MG63 (cell line): ENCODE data around the gene ITPR1. TPM values are rescaled to one million over a fixed set of nuclear protein-coding genes. Genes with fewer than 3 reads are reported as not detected.

Experiments
- DNase-seq: peaks from one replicate; pipeline ENCODE4 v3.0.0-alpha.2; 2020
- H3K27me3 ChIP-seq: fragments of 250-450 bp; sonication (Bioruptor Pico); 2 replicates; pipeline ENCODE4 v1.5.1; 2020; ENCODE audit warnings: mild to moderate bottlenecking, moderate library complexity
- H3K36me3 ChIP-seq: fragments of 250-450 bp; sonication (Bioruptor Pico); 2 replicates; pipeline ENCODE4 v1.5.1; 2020; ENCODE audit warnings: mild to moderate bottlenecking, moderate library complexity
- H3K4me3 ChIP-seq: fragments of 250-450 bp; sonication (Bioruptor Pico); 2 replicates; pipeline ENCODE4 v1.5.1; 2020; ENCODE audit warnings: mild to moderate bottlenecking, moderate library complexity
- H3K9me3 ChIP-seq: fragments of 250-450 bp; sonication (Bioruptor Pico); 2 replicates; pipeline ENCODE4 v1.5.1; 2020; ENCODE audit warnings: mild to moderate bottlenecking, moderate library complexity
- total RNA-seq: library from RNA; depleted of rRNA; stranded (reverse); fragments of >200 nt; shearing (Covaris generic); gene quantifications from 2 replicates; pipeline ENCODE4 v1.2.3, GENCODE V29; 2014; ENCODE audit warnings: low replicate concordance

Gene ITPR1
- total RNA-seq, 1 experiment from 2014 or later, result 1.7 TPM

DNA sequence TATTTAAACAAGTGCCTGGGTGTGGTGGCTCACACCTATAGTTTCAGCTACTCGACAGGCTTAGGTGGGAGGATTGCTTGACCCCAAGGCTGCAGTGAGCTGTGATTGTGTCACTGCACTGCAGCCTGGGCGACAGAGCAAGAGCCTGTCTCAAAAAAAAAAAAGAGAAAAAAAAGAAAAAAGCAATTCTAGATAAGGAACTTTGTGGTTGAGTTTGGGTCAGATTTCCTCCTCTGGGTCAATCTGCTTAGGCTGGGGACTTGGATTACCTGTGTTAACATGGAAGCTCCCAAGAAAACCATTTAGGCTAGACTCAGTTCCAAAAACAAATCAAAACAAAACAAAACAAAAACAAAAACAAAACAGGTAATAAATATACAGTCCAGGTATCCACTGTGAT, 50.0 kb downstream of the ITPR1 start:
- no peaks in the 10 kb centered on the region for H3K36me3 ChIP-seq
- H3K9me3 ChIP-seq, result no peaks in the 10 kb centered on the region
- H3K4me3 ChIP-seq, result no peak overlapping the region
- no peaks in the 10 kb centered on the region for H3K27me3 ChIP-seq
- DNase-seq, result no peak

DNA sequence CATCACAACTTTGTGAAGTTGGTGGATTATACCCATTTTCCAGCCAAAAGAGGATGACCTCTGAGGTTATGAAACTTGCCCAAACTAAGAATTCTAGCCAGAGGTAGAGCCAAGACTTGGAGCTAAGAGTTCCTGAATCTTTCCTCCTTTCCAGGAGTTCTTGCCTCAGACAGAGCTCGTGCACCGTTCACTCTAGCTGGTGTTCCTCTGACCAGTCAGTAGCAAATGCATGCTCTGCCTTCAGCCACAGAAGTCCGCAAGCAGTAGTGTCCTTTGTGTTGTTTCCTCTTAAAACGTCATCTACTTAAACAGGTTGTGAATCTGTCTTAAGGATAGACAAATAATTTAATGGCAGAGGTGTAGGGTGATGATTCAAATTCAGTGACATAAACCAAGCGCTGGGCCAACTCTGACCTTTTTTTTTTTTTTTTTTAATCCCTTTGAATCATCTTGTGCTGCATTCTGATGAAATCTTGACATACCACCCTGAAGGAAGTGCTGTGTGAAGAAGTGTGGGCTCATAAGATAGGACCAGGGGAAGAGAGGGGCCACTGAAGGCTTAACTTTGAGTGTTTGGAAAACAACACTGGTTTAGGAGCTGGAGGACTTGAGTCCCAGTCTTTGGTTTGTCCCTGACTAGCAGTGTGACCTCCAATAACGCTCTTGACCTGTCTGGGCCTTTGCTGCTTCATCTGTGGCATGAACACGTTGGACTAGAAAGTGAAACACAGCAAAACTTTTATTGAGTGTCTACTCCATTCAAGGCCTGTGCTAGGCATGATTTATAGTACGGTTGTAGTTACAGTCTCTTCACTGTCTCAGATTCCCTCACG, 53.4 kb downstream of the ITPR1 start:
- Histone ChIP-seq H3K9me3 (no peaks in the 10 kb centered on the region), H3K27me3 (no peaks in the 10 kb centered on the region), H3K4me3 (no peak overlapping the region), H3K36me3 (no peaks in the 10 kb centered on the region)
- DNase-seq, result no peak

DNA sequence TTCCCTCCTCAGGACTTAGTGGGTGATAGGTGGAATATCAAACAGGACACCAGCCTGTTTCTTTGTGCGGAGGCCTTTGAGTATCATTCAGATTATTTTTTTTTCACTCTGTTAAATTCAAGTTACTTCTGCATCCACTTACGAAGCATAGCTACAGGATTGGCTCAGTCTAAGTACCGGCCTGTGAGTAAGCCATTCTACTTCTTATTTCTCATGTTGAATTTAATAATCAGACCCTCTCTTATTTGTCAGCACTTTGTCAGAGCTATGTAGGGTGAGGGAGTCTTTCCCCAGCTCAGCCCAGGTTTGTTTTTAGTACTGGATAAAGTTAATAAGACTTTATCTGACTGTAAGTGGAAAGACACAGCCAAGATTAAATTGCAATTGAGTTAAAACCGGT, 54.7 kb downstream of the ITPR1 start:
- H3K9me3 ChIP-seq, result no peaks in the 10 kb centered on the region
- no peaks in the 10 kb centered on the region for H3K27me3 ChIP-seq
- H3K4me3 ChIP-seq, result no peak overlapping the region
- DNase-seq, result no peak
- no peaks in the 10 kb centered on the region for H3K36me3 ChIP-seq

DNA sequence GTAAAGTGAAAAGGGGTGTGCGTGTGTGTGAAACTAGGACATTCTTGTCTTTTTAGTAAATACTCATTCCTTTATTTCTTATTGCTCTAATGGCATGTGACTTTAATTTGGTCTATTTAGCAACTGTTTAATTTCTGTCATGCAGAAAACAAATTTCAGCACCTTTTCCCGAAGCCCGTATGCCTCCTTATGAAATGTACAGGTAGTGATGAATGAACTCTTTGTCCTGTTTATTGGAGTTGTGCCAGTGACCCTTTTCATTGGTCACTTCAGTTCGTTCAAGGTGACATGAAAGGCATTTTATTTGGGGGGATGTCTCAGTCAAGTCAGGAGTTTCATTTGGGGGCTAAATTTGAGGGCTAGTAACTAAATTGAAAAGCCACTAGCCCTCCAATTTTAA, 55.2 kb downstream of the ITPR1 start:
- H3K4me3 ChIP-seq, result no peak overlapping the region
- no peak for DNase-seq
- H3K9me3 ChIP-seq, result no peaks in the 10 kb centered on the region
- no peaks in the 10 kb centered on the region for H3K36me3 ChIP-seq
- H3K27me3 ChIP-seq, result no peaks in the 10 kb centered on the region

DNA sequence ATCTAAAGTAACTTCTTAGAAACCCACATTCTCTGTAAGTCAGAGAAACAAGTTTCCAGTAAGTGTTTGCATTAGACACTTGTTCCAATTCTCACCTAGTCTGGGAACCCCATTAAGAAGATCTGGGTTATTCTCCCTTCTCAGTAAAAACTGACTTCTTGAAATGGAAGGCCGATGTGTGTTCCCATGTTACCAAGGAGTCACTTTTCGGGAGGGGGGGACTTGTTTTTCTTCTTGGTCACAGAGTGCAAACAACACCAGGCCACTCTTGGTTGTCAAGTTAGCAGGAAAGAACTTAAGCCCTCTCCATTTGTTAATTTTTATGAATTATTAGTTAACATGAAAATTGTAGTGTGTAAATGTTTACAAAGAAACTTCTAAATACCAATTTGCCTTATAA, 55.6 kb downstream of the ITPR1 start:
- Histone ChIP-seq H3K4me3 (no peak overlapping the region), H3K27me3 (no peaks in the 10 kb centered on the region), H3K9me3 (no peaks in the 10 kb centered on the region), H3K36me3 (no peaks in the 10 kb centered on the region)
- DNase-seq, result no peak

DNA sequence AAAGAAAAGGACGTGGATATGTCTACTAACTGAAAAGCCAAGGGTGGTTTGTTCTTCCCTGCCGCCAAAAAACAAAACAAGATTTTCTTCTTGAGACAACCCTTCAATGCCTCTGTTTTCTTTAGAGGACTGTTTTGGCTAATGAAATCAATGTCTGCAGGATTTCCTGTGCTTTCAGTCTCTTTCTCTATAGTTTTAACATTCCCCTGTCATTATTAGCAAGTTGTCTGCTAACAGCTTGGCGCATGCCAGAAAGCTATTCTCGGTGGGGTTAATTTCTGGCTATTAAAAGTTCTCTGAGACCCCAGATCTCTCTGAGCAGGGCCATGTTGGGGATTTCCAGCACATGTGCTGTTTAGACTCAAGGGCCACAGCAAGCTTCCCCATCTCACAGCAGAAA, 56.7 kb downstream of the ITPR1 start:
- Histone ChIP-seq H3K36me3 (no peaks in the 10 kb centered on the region), H3K4me3 (no peak overlapping the region), H3K9me3 (no peaks in the 10 kb centered on the region), H3K27me3 (no peaks in the 10 kb centered on the region)
- no peak for DNase-seq

DNA sequence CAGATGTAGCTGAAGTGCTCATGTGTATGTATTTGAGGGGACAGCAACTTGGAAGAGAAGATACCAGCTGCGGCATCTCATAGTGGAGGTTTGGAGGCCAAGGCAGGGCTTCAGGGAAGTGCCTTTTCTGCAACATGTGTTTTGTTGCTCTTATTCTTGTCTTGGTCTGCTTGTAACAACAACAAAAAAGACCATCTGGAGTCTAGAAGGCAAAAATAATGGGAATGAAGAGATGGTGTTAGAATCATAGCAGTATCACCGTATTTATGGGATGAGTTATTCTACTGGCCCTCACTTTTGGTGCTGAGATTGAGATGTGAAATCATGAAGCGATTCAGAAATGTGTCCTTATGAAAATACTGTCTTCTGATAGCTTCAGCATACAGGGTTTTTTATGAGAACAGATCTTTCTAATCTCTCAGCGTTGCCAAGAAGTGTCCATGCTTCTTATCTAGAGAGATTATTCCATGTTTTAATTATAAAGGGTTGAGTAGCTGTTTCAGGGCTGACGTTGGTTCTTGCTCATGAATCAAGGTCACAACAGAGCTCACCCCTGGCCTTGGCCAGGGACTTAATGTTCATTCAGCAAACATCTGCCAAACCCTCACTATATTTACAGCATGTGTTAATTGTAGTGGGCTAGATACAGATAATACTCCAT, 58.0 kb downstream of the ITPR1 start:
- Histone ChIP-seq H3K4me3 (no peak overlapping the region), H3K9me3 (no peaks in the 10 kb centered on the region), H3K27me3 (no peaks in the 10 kb centered on the region), H3K36me3 (no peaks in the 10 kb centered on the region)
- no peak for DNase-seq

DNA sequence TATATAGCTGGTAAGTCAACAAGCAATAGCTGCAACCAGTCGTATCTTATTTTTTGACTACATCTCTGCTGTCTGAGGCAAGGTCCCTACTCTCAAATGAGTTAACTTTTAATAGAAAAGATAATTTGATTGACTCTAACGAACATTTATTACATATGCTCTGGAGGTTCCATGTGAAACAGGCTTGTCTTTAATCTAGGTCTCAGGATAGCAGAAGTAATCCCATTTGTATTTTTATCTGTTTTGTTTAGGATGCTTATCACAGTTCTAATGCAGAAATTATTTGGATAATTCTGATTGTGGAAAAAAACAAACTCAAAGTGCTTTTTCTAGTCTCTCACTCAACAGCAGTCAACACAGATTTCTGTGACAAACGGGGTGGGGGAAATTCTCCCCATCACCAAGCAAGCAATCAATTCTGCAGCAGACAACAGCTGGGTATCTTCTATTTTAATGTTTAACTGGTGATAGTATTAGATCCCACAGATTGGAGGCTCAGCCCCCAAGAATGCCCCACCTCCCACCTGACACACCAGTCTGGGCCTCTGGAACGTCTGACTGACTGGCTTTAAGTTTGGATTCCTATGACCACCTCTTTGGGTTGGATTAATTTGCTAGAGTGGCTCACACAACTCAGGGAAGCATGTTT, 58.8 kb downstream of the ITPR1 start:
- DNase-seq, result no peak
- H3K36me3 ChIP-seq, result no peaks in the 10 kb centered on the region

DNA sequence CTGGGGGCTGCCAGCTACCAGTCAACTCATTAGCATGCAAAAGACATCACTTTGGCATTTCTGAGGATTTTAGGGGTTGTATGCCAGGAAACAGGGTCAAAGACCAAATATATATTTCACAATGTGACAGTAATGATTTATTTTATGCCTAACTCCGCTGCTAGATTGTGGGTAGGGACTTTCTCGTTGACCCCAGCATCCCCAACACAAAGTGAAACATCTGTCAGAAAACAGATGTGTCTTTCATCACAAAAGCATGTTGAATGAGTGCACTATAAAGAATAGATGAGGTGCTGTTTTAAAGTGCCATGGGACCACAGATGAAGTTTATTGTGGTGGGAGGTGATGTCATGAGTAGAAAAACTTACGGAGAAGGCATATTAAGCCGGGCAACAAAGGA, 59.7 kb downstream of the ITPR1 start:
- DNase-seq, result no peak
- H3K36me3 ChIP-seq, result no peaks in the 10 kb centered on the region
- H3K27me3 ChIP-seq, result no peaks in the 10 kb centered on the region
- H3K9me3 ChIP-seq, result no peaks in the 10 kb centered on the region
- no peak overlapping the region for H3K4me3 ChIP-seq

More for the DNA sequence above, 58.8 kb downstream of the ITPR1 start:
- Histone ChIP-seq H3K27me3 (no peaks in the 10 kb centered on the region), H3K9me3 (no peaks in the 10 kb centered on the region), H3K4me3 (no peak overlapping the region)

DNA sequence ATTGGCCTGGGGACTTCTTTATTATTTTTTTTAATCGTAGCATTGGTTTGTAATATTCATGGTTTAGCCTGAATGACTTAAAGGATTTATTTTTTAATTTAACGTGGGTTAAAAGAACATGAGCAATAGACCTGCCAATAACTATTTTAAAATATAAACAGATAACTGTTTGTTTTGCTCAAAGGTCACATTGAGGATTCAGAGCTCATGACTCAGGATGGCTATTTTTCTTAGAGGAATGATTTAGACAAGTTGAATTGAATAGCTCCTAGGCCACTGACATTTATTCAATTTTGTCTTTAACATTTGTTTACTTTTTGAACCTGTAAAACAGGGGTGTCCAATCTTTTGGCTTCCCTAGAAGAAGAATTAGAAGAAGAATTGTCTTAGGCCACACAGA, 68.5 kb downstream of the ITPR1 start:
- Histone ChIP-seq H3K36me3 (no peaks in the 10 kb centered on the region), H3K27me3 (no peaks in the 10 kb centered on the region), H3K9me3 (no peaks in the 10 kb centered on the region), H3K4me3 (no peak overlapping the region)
- DNase-seq, result no peak

DNA sequence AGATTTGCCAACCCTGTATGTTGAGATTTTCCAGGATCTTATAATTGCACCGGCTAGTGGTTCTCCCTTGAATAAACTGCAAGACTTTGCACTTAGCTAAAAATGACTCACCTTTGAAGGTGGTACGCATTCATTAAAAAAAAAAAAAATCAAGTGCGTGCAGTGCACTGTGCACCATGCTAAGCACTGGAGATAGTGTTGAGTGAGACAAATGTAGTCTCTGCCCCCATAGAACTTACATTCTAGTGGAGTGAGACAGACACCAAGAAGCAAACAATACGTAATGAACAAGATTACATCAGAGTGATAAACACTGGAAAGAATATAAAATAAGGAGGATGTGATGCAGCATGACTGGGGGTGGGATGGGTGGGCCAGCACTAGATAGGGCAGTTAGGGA, 69.4 kb downstream of the ITPR1 start:
- DNase-seq, result no peak
- H3K4me3 ChIP-seq, result no peak overlapping the region
- no peaks in the 10 kb centered on the region for H3K9me3 ChIP-seq
- no peaks in the 10 kb centered on the region for H3K27me3 ChIP-seq
- H3K36me3 ChIP-seq, result no peaks in the 10 kb centered on the region

DNA sequence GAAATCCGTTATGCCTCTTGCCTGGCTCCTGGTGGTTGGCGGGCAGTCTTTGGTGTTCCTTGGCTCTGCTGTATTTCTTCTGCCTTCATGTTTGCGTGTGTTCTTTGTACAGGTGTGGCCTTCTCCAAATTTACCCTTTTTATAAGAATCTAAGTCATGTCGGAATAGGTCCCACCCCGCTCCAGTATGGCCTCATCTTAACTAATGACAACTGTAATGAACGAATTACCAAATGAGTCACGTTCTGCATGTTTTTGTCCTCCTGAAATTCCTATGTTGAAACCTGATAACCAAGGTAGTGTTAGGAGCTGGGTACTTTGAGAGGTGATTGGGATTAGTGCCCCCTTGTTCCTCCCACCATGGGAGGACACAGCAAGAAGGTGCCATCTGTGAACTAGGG, 71.1 kb downstream of the ITPR1 start:
- no peak overlapping the region for H3K4me3 ChIP-seq
- H3K36me3 ChIP-seq, result no peaks in the 10 kb centered on the region
- H3K9me3 ChIP-seq, result no peaks in the 10 kb centered on the region
- no peaks in the 10 kb centered on the region for H3K27me3 ChIP-seq
- no peak for DNase-seq

DNA sequence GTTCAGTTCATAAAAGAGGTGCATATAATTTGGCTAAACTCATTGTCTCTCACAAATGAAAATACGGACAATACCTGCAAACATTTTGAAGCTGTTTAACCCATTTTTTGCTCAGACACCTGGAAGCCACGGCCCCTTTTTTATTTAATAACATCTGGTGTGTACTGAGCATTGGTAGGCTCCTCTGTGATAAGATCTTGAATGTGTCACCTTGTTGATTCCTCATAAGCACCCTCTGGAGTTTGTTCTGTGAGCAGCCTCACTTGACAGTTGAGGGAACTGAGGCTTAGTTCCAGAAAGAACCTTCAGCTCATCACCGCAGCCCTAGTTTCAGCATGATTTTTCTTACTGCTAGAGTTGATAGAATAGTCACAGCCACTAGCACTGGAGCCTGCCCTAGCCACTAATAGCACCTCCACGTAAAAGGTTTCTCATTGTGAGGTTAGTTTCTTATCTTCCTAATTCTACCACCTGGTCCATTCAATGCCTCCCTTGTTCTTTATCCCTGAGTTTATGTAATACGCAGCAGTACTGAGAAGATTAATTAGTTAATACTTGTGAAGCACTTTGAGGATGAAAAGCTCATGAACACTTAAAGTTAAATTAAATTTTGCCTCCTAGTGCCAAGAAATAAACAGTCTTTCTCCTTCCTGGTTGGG, 71.9 kb downstream of the ITPR1 start:
- no peaks in the 10 kb centered on the region for H3K36me3 ChIP-seq
- H3K27me3 ChIP-seq, result no peaks in the 10 kb centered on the region
- H3K9me3 ChIP-seq, result no peaks in the 10 kb centered on the region
- no peak overlapping the region for H3K4me3 ChIP-seq
- no peak for DNase-seq

DNA sequence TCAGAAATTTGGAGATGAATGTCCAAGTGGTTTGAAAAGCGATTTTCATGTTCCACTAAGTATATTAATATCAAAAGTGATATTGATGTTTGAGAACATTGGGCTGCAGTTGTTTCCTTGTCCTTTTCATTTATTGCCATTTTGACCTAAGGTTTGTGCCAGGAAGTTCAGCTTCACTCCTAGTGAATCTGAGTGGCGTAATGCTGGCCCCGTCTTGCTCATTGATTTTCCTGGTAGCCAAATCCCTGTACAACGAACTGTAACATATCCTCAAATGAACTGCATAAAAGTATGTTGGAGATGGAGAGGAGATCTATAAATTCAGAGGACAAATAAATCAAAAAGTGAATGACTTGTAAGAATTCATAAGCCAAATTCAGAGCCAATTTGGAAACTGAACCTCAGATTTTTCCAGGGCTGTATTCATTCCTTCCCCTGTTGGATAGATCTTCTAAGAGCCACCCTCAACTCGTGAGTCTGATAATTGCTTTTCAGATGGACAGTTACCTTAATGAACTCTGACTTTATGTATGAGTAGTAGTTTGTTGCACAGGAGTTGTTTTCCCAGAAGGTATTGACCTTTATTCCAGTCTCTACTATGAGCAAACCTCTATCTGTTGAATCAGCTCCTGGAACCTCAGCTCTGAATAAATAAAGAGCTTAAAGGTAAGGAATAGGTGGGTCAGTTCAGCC, 72.8 kb downstream of the ITPR1 start:
- DNase-seq, result no peak
- Histone ChIP-seq H3K9me3 (no peaks in the 10 kb centered on the region), H3K4me3 (no peak overlapping the region), H3K27me3 (no peaks in the 10 kb centered on the region), H3K36me3 (no peaks in the 10 kb centered on the region)

DNA sequence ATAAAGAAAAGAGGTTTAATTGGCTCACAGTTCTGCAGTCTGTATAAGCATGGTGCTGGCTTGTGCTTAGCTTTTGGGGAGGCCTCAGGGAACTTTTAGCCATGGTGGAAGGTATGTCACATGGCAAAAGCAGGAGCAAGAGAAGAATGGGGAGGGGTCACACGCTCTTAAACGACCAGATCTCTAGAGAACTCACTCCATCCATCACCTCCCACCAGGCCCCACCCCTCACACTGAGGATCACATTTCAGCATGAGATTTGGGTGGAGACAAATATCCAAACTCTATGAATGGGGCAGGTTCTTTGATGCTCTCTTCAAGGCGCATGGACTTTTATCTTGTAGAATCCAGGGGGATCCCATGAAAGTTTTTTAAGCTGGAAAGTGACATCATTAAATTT, 75.7 kb downstream of the ITPR1 start:
- H3K36me3 ChIP-seq, result no peaks in the 10 kb centered on the region
- DNase-seq, result no peak
- no peak overlapping the region for H3K4me3 ChIP-seq
- no peaks in the 10 kb centered on the region for H3K27me3 ChIP-seq
- no peaks in the 10 kb centered on the region for H3K9me3 ChIP-seq

DNA sequence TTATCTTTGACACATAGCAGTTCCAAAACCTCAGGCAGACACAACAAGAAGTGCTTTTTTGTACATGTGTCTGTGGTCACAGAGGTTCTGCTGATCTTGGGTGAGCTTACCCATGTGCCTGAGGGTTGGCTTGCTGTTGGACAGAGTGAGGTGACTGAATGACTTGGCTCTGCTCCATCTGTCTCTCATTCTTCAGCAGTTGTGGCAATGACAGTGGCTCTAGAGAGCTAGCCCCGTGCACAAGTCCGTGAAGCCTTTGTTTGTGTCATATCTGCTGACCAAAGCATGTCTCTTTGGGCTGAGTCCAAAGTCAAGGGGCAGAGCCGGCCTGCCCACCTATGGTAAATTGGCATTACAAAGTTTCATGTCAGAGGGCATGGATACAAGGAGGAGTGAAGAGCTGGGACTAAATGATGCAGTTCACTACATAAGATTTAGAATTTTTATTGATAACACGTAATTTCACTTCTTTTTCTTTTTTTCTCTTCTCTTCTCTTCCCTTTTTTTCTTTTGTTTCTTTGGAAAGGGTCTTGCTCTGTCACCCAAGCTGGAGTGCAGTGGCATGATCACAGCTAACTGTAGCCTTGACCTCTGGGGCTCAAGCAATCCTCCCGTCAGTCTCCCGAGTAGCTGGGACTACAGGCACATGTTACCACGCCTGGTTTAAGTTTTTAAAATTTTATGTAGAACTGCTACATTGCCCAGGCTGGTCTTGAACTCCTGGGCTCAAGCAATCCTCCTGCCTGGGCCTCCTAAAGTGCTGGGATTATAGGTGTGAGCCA, 77.9 kb downstream of the ITPR1 start:
- no peaks in the 10 kb centered on the region for H3K27me3 ChIP-seq
- no peak for DNase-seq
- H3K9me3 ChIP-seq, result no peaks in the 10 kb centered on the region
- no peak overlapping the region for H3K4me3 ChIP-seq
- no peaks in the 10 kb centered on the region for H3K36me3 ChIP-seq
